Effector CD4-positive, alpha-beta T cell (primary cell): ENCODE results near the gene IGF2BP3.

Experiments
- DNase-seq: peaks from one replicate; pipeline ENCODE4 v3.0.0-alpha.2; 2020

The IGF2BP3 gene

GRCh38 chr7:23372611-23373010 lies 97.7 kb downstream of the IGF2BP3 start:
- DNase-seq = no peak

DNA sequence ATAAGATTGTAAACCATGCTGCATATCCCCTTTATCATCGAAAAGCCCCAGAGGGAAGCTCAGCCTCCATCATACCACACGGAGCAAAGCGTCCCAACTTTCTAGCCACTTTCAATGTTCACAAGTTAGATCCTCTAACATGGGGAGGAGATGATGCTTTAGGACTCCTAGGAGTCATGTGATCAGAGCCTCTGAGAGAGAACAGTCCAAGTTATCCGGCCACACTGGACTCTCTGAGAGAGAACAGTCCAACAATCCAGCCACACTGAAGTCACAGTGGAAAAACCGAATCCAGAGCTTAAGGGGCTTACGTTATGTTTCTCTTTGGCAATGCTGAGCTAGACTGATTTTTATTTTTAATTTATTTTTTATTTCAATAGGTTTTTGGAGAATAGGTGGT lies 98.6 kb downstream of the IGF2BP3 start:
- DNase-seq = no peak

GRCh38 chr7:23369695-23370404 lies 100.4 kb downstream of the IGF2BP3 start:
- DNase-seq = no peak

DNA sequence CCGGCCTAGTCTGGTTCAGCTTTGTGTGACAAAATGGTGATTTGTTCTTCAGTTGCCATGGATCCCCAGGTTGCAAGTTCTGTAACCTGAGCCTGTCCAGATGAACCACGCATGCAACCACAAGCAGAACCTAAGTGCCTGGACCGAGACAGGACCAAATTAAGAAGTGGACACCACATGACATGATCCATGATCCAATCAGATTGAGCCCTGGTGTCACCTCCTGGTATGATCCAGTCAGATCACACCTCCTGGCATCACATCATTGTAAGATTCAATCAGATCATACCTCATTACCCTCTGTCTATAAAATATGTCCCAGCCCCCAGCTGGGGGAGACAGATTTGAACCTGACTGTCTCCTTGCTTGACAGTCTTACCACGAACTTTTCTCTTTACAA lies 101.2 kb downstream of the IGF2BP3 start:
- DNase-seq = no peak

GRCh38 chr7:23358152-23358674 lies 112.1 kb downstream of the IGF2BP3 start:
- DNase-seq = no peak

GRCh38 chr7:23357190-23358093 lies 112.8 kb downstream of the IGF2BP3 start:
- DNase-seq = no peak

GRCh38 chr7:23356726-23357125 lies 113.6 kb downstream of the IGF2BP3 start:
- DNase-seq = no peak

GRCh38 chr7:23356168-23356567 lies 114.1 kb downstream of the IGF2BP3 start:
- DNase-seq = no peak

DNA sequence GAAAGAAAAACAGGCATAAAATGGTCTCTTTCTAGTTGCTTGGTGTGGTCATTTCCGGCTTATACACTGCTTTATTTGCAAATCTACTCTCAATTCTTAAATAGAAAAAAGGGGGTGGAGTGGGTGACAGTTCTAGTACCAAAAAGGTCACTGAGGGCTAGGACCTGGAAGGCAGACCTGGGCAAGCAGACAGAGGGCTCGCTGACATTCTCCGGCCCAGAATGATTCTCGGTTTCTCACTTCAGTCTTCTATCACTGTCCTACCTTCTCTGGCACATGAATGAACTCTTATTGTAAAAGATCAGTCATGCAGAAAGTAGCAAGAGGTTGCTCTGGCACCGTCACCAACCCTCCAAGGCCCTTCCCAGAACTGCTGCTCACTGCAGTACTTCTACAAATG lies 117.1 kb downstream of the IGF2BP3 start:
- DNase-seq = no peak

DNA sequence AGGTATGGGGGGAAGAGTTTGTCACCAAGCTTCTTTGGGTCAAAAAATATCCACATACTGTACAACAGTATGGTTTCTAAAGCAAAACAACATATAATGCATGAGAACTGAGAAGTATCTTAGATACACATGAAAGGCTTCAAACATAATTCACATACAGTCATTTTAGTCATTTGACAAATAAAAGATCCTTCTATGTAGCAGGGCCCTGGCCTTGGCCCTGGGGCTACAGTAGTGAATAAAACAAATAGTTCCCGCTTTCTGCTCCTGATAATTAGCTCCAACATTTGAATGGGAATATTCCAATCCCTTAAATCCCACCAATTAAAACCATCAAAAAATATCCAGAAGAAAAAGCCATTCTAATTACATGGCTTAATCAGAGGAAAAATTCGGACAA lies 119.8 kb downstream of the IGF2BP3 start:
- no peak for DNase-seq

- DNase-seq = no peak
Observed at GRCh38 chr7:23349484-23350157, 120.7 kb downstream of the IGF2BP3 start.

DNA sequence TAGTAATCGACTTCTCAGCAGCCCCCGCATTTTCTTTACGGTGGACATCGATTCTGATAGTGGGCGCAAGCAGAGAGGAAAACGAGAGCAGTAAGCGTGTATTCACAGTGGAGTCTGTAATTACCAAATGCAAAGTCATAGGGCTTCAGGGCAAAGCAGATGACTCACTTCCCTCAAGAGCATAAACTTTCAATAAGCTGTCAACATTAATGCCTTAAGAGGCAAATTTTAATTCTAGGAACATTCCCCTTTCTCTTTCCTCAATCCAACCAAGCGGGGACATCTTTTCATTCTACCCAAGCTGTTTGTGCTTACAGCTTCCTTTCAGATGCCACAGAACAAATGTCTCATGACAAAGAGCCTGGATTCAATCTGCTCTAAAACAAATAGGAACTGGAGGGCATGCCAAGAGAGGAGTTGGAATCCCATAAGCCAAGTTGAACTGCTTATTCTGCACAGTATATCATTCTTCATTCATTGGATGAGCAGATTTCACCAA lies 122.6 kb downstream of the IGF2BP3 start:
- DNase-seq = no peak

- no peak for DNase-seq
Observed at GRCh38 chr7:23347033-23347681, 123.1 kb downstream of the IGF2BP3 start.

DNA sequence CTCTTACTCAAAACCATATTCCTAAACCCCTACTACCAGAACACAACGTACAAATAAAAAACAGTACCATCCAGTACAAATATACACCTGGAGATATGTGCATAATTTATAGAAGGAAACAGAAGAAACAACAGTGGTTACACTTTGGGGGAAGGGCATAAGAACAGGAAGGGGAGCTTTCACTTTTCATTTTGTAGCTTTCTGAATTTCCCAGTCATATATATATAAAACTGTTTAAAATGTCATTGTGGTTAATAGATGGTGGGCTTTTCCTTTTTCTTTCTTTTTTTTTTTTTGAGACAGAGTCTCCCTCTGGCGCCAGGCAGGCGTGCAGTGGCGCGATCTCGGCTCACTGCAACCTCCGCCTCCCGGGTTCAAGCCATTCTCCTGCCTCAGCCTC lies 124.0 kb downstream of the IGF2BP3 start:
- DNase-seq = no peak

DNA sequence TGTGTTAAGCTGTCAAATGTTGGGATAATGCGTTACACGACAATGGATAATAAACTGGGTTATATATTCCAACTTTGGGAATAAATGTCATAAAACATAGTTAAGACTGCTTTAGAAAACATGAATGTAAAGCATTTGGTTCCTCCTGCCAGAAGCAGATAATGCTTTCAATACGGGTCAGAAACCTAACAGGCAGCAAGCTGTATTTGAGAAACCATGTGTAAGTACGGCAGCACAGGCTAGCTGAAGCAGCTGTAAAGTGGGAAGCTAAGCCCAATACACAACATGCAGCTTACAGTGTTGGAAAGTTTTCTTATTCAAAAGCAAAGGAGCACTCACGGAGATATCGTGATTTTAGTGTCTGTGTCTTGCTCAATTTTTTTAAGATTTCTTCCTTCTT lies 124.7 kb downstream of the IGF2BP3 start:
- DNase-seq = no peak

DNA sequence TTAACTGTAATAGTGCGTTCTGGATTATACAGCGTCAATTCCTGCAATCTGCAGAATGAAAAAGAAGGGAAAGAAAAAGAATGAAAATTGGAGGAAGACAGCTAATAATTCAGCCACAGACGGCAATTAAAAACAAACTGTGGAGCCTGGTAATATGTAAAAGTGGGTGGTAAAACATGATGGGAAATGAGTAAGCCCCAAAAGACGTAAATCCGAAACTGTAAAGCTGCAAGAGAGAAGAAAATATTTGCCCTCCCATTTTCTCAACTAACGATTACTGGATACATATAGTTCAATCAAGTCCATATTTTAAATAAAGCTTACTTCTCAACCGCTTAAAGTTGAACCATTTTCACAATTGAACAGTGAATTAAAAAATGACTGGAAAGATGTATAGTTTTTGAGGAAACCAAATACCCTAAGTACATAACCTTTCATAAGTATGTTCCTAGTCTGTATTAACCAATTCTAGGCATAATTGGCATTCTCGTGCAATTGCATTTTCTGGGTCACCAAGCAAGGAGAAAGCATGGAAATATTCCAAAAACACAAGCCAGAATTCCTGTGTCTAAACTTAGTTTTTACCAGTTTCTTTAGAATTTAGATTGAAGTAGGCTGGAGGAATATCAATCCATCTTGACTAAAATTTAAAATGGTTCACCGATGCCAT lies 126.3 kb downstream of the IGF2BP3 start:
- no peak for DNase-seq

- DNase-seq = no peak
Observed at GRCh38 chr7:23343102-23343501, 127.2 kb downstream of the IGF2BP3 start.

GRCh38 chr7:23341846-23342598 lies 128.3 kb downstream of the IGF2BP3 start:
- no peak for DNase-seq

- no peak for DNase-seq
Observed at GRCh38 chr7:23338863-23339262, 131.4 kb downstream of the IGF2BP3 start.

GRCh38 chr7:23338439-23338838 lies 131.9 kb downstream of the IGF2BP3 start:
- DNase-seq = no peak

DNA sequence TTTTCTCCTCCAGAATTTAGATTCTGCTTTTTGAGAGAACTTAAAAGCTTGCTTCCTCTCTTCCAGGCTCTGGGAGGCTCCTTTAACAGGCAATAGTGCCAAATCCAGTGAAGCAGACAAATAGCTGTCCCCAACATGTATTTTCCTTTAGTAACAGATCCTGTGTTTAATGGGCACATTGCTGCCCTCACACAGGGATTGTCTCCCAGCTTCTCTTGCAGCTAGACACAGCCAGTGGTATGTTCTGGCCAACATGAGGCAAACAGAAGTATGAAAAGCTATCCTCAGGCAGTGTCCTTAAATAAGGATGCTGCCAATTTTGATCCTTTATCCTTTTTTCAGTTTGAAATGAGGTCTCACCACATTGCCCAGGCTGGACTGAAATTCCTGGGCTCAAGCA lies 132.9 kb downstream of the IGF2BP3 start:
- no peak for DNase-seq
